SK-N-SH treated with all-trans-retinoic acid at 6 μM for 48 hours (cell line): ENCODE data around the gene PLEKHG5.

Experiments used
- ATAC-seq: fragments of 200-7000 bp; cut with Tn5 transposase; 3 replicates; pipeline ENCODE4 v1.9.1; 2020; ENCODE audit warnings: mild to moderate bottlenecking, moderate library complexity
- ARNTL ChIP-seq: fragments of 450-650 bp; formaldehyde crosslinking; IDR thresholded peaks from 2 replicates; pipeline ENCODE4 v1.5.0; 2020; ENCODE audit warnings: low read depth, mild to moderate bottlenecking, moderate library complexity, borderline replicate concordance
- BACH2 ChIP-seq: fragments of 250-450 bp; sonication (Bioruptor Pico); IDR thresholded peaks from 2 replicates; pipeline ENCODE4 v1.9.0; 2021; ENCODE audit warnings: mild to moderate bottlenecking, borderline replicate concordance
- CREB5 ChIP-seq: fragments of 250-450 bp; sonication (Bioruptor Pico); IDR thresholded peaks from 2 replicates; pipeline ENCODE4 v1.5.1; 2020; ENCODE audit warnings: low read depth, mild to moderate bottlenecking, moderate library complexity
- CSDC2 ChIP-seq: fragments of 250-450 bp; sonication (Bioruptor Pico); IDR thresholded peaks from 2 replicates; pipeline ENCODE4 v1.5.0; 2020; ENCODE audit warnings: mild to moderate bottlenecking, moderate library complexity
- CSRNP3 ChIP-seq: fragments of 250-450 bp; sonication (Bioruptor Pico); IDR thresholded peaks from 2 replicates; pipeline ENCODE4 v1.5.1; 2021; ENCODE audit warnings: mild to moderate bottlenecking, moderate library complexity
- ESRRG ChIP-seq: fragments of 250-450 bp; sonication (Bioruptor Pico); IDR thresholded peaks from 2 replicates; pipeline ENCODE4 v1.6.1; 2021; ENCODE audit warnings: mild to moderate bottlenecking
- GLIS3 ChIP-seq: fragments of 250-450 bp; sonication (Bioruptor Pico); IDR thresholded peaks from 2 replicates; pipeline ENCODE4 v1.5.0; 2020; ENCODE audit warnings: mild to moderate bottlenecking, moderate library complexity
- ISL1 ChIP-seq: fragments of 250-450 bp; sonication (Bioruptor Pico); IDR thresholded peaks from 2 replicates; pipeline ENCODE4 v2.1.2; 2022; ENCODE audit warnings: mild to moderate bottlenecking, moderate library complexity
- POU6F1 ChIP-seq: fragments of 250-450 bp; sonication (Bioruptor Pico); IDR thresholded peaks from 2 replicates; pipeline ENCODE4 v1.8.0; 2021; ENCODE audit warnings: low read depth, mild to moderate bottlenecking, moderate library complexity, borderline replicate concordance
- RARB ChIP-seq: fragments of 250-450 bp; sonication (Bioruptor Pico); IDR thresholded peaks from 2 replicates; pipeline ENCODE4 v1.8.0; 2021; ENCODE audit warnings: mild to moderate bottlenecking, moderate library complexity
- SNAI2 ChIP-seq: fragments of 250-450 bp; sonication (Bioruptor Pico); IDR thresholded peaks from 2 replicates; pipeline ENCODE4 v1.5.0; 2020; ENCODE audit warnings: mild to moderate bottlenecking, moderate library complexity
- TCF4 ChIP-seq: fragments of 250-450 bp; sonication (Bioruptor Pico); IDR thresholded peaks from 2 replicates; pipeline ENCODE4 v1.8.0; 2021; ENCODE audit warnings: mild to moderate bottlenecking, moderate library complexity, borderline replicate concordance
- TSHZ2 ChIP-seq: fragments of 250-450 bp; sonication (Bioruptor Pico); IDR thresholded peaks from 2 replicates; pipeline ENCODE4 v1.5.0; 2020; ENCODE audit warnings: mild to moderate bottlenecking, moderate library complexity
- ZC3H10 ChIP-seq: fragments of 250-450 bp; sonication (Bioruptor Pico); IDR thresholded peaks from 2 replicates; pipeline ENCODE4 v1.5.1; 2021; ENCODE audit warnings: mild to moderate bottlenecking, moderate library complexity
- ZFP30 ChIP-seq: fragments of 450-650 bp; formaldehyde crosslinking; IDR thresholded peaks from 2 replicates; pipeline ENCODE4 v1.5.0; 2022; ENCODE audit warnings: mild to moderate bottlenecking, moderate library complexity
- ZNF565 ChIP-seq: fragments of 450-650 bp; formaldehyde crosslinking; conservative IDR thresholded peaks from 2 replicates; pipeline ENCODE4 v1.5.0; 2020; ENCODE audit warnings: low read depth, mild to moderate bottlenecking, moderate library complexity
- ZNF70 ChIP-seq: fragments of 450-650 bp; formaldehyde crosslinking; IDR thresholded peaks from 2 replicates; pipeline ENCODE4 v1.5.0; 2020; ENCODE audit warnings: mild to moderate bottlenecking, moderate library complexity

PLEKHG5 gene

GRCh38 chr1:6427441-6428390 is 63.8 kb downstream of the PLEKHG5 start:
- no peak for ATAC-seq
- no peak for TF ChIP-seq ARNTL
- TF ChIP-seq CSDC2: no peak
- TF ChIP-seq ZFP30 (CRISPR knock-in tag): no peak
- no peak for TF ChIP-seq BACH2
- TF ChIP-seq RARB (CRISPR knock-in tag): no peak
- no peak for TF ChIP-seq CREB5 (CRISPR knock-in tag)
- TF ChIP-seq POU6F1 (CRISPR knock-in tag): no peak
- no peak for TF ChIP-seq ZNF565
- no peak for TF ChIP-seq ZC3H10
- TF ChIP-seq SNAI2 (CRISPR knock-in tag): no peak
- TF ChIP-seq TCF4 (CRISPR knock-in tag): no peak
- TF ChIP-seq TSHZ2 (CRISPR knock-in tag): no peak

GRCh38 chr1:6426972-6427350 is 64.5 kb downstream of the PLEKHG5 start:
- TF ChIP-seq CSDC2 (no peak), TCF4 (CRISPR knock-in tag) (no peak), ESRRG (CRISPR knock-in tag) (no peak), ISL1 (CRISPR knock-in tag) (no peak), CREB5 (CRISPR knock-in tag) (no peak), GLIS3 (no peak), ZNF70 (CRISPR knock-in tag) (no peak), SNAI2 (CRISPR knock-in tag) (no peak), ZNF565 (no peak), CSRNP3 (CRISPR knock-in tag) (no peak), ARNTL (no peak), RARB (CRISPR knock-in tag) (no peak), ZFP30 (CRISPR knock-in tag) (no peak)
- ATAC-seq: no peak

GRCh38 chr1:6426277-6426971 is 65.0 kb downstream of the PLEKHG5 start:
- ATAC-seq: no peak
- no peak for TF ChIP-seq GLIS3
- TF ChIP-seq CREB5 (CRISPR knock-in tag): no peak
- no peak for TF ChIP-seq ZC3H10
